Measurements from ENCODE around the gene FNIP1. TPM values are rescaled to one million over a fixed set of nuclear protein-coding genes. Genes with fewer than 3 reads are reported as not detected.

FNIP1 gene
- total RNA-seq, 3 donors from 2014 or later (not counting 1 experiment from before 2014, with no cell fraction given), result 49.6 to 54.6 (median 50.8) TPM

GRCh38 chr5:131644370-131644769 is 152.4 kb downstream of the FNIP1 start:
- H3K4me3 Mint-ChIP-seq, result no peak overlapping the region
- peaks cover 5 to 12% of the 10 kb centered on the region in 2 donors for H3K4me1 Mint-ChIP-seq
- H3K27me3 ChIP-seq (ENCODE audit: control insufficient read depth, insufficient read depth, low read length), result no peaks in the 10 kb centered on the region
- no peaks in the 10 kb centered on the region for H3K36me3 Mint-ChIP-seq
- no peak overlapping the region for H3K27ac ChIP-seq (ENCODE audit: low read length)
- H3K4me3 ChIP-seq (ENCODE audit: low read length), result no peak overlapping the region
- peaks cover 22% of the 10 kb centered on the region for H3K36me3 ChIP-seq (ENCODE audit: control insufficient read depth, insufficient read depth, low read length)
- H3K4me1 ChIP-seq (ENCODE audit: control insufficient read depth, insufficient read depth, low read length), result no peaks in the 10 kb centered on the region
- 100% methylated on average over 1 of the region's 1 CpG for WGBS (ENCODE audit: insufficient coverage)
- intact Hi-C loops (cut with micrococcal nuclease), result no loop called here
- H3K9me3 Mint-ChIP-seq, result no peaks in the 10 kb centered on the region
- no peak overlapping the region for H3K27ac Mint-ChIP-seq
- TF ChIP-seq CTCF (IDR thresholded peaks at IDR 0.05), result no peak
- DNase-seq (no peak), ATAC-seq (no peak)
- no peaks in the 10 kb centered on the region for H3K9me3 ChIP-seq (ENCODE audit: control insufficient read depth, insufficient read depth, low read length)
- no peaks in the 10 kb centered on the region for H3K27me3 Mint-ChIP-seq (ENCODE audit: low read depth in 2 of 2)

- H3K27me3 ChIP-seq (ENCODE audit: control insufficient read depth, insufficient read depth, low read length), result no peaks in the 10 kb centered on the region
- Mint-ChIP-seq H3K9me3 (no peaks in the 10 kb centered on the region), H3K27ac (no peak overlapping the region), H3K4me1 (peaks cover 7 to 15% of the 10 kb centered on the region in 2 donors), H3K27me3 (ENCODE audit: low read depth in 2 of 2) (no peaks in the 10 kb centered on the region), H3K4me3 (no peak overlapping the region), H3K36me3 (no peaks in the 10 kb centered on the region)
- TF ChIP-seq CTCF (IDR thresholded peaks at IDR 0.05), result no peak
- no peak for DNase-seq
- no peak overlapping the region for H3K27ac ChIP-seq (ENCODE audit: low read length)
- no peak for ATAC-seq
- no peaks in the 10 kb centered on the region for H3K9me3 ChIP-seq (ENCODE audit: control insufficient read depth, insufficient read depth, low read length)
- H3K4me3 ChIP-seq (ENCODE audit: low read length), result no peak overlapping the region
- no peaks in the 10 kb centered on the region for H3K4me1 ChIP-seq (ENCODE audit: control insufficient read depth, insufficient read depth, low read length)
- no CpG with 5 or more reads among the region's 1 CpG for WGBS (ENCODE audit: insufficient coverage)
- H3K36me3 ChIP-seq (ENCODE audit: control insufficient read depth, insufficient read depth, low read length), result peaks cover 16% of the 10 kb centered on the region
- intact Hi-C loops (cut with micrococcal nuclease), result no loop called here
These were observed 155.3 kb downstream of the FNIP1 start for GRCh38 chr5:131641494-131641893.

GRCh38 chr5:131640043-131640856 is 156.6 kb downstream of the FNIP1 start:
- Mint-ChIP-seq H3K36me3 (no peaks in the 10 kb centered on the region), H3K4me3 (no peak overlapping the region), H3K27me3 (ENCODE audit: low read depth in 2 of 2) (no peaks in the 10 kb centered on the region), H3K4me1 (peaks cover 20 to 21% of the 10 kb centered on the region in 2 donors), H3K9me3 (no peaks in the 10 kb centered on the region), H3K27ac (peak overlapping the region in 1 of 2 donors; percentile 80)
- H3K4me1 ChIP-seq (ENCODE audit: control insufficient read depth, insufficient read depth, low read length), result peaks cover 6% of the 10 kb centered on the region
- no peak overlapping the region for H3K27ac ChIP-seq (ENCODE audit: low read length)
- intact Hi-C loops (cut with micrococcal nuclease), result no loop called here
- ATAC-seq (peak; percentile 52 to 72 (median 54)), DNase-seq (peak in 1 of 2 donors; percentile 66)
- peaks cover 16% of the 10 kb centered on the region for H3K36me3 ChIP-seq (ENCODE audit: control insufficient read depth, insufficient read depth, low read length)
- TF ChIP-seq CTCF (IDR thresholded peaks at IDR 0.05), result no peak
- H3K4me3 ChIP-seq (ENCODE audit: low read length), result no peak overlapping the region
- 62% methylated on average over 4 of the region's 5 CpGs for WGBS (ENCODE audit: insufficient coverage)
- H3K9me3 ChIP-seq (ENCODE audit: control insufficient read depth, insufficient read depth, low read length), result no peaks in the 10 kb centered on the region
- no peaks in the 10 kb centered on the region for H3K27me3 ChIP-seq (ENCODE audit: control insufficient read depth, insufficient read depth, low read length)

Measured in natural killer cell (primary cell).